SK-N-SH (cell line): ENCODE results near the gene PPP2R3C. TPM values are rescaled to one million over a fixed set of nuclear protein-coding genes. Genes with fewer than 3 reads are reported as not detected.

Source experiments
- CTCF ChIA-PET: fragments of 300-600, 350-600 bp; formaldehyde crosslinking; extraction: SDS; loops from one replicate; lab custom pipeline; 2021; lab: Yijun Ruan, JAX
- POLR2A ChIA-PET: fragments of 350-600 bp; sonication (Branson Sonifier 250); formaldehyde crosslinking; extraction: SDS; loops from one replicate; lab custom pipeline; 2020; ENCODE audit warnings: antibody characterized with exemption, inconsistent platforms; lab: Yijun Ruan, JAX
- DNase-seq: peaks from one replicate; pipeline ENCODE4 v3.0.0; 2012
- H2AFZ ChIP-seq: fragments of 200-600 bp; sonication (generic); 2 replicates; pipeline ENCODE4 v1.8.1; 2016; ENCODE audit warnings: antibody characterized with exemption, mild to moderate bottlenecking, low read depth
- H3F3A ChIP-seq: fragments of 200-600 bp; sonication (generic); replicated peaks from 2 replicates; pipeline ENCODE3; 2016; ENCODE audit warnings: antibody characterized with exemption, mild to moderate bottlenecking; ENCODE audit not compliant: insufficient read depth
- H3K27ac ChIP-seq, 2 experiments: fragments of 200-500 bp in 1 of 2; fragments of 200-600 bp in 1 of 2; sonication (Bioruptor generic) in 1 of 2; sonication (generic), shearing (Covaris generic) in 1 of 2; 2 replicates each; pipeline versions ENCODE4 v1.5.1 to v1.6.1; 2014 to 2016; ENCODE audit warnings: low read depth in 2 of 2, inconsistent platforms in 1 of 2, low read length in 1 of 2, mild to moderate bottlenecking in 1 of 2, mixed read lengths in 1 of 2
- H3K27me3 ChIP-seq: fragments of 200-600 bp; sonication (generic), shearing (Covaris generic); 2 replicates; pipeline ENCODE4 v1.6.1; 2016; ENCODE audit warnings: mixed run types; ENCODE audit not compliant: insufficient read depth
- H3K36me3 ChIP-seq, 2 experiments: fragments of 200-500 bp in 1 of 2; fragments of 200-600 bp in 1 of 2; sonication (Bioruptor generic) in 1 of 2; sonication (generic) in 1 of 2; replicated peaks in 1 of 2; 2 replicates each; pipeline versions ENCODE3 to v1.5.1; 2014 to 2016; ENCODE audit warnings: low read length in 1 of 2, mild to moderate bottlenecking in 1 of 2; ENCODE audit not compliant: insufficient read depth in 2 of 2, control insufficient read depth in 1 of 2
- H3K4me1 ChIP-seq, 2 experiments: fragments of 200-500 bp in 1 of 2; fragments of 200-600 bp in 1 of 2; sonication (Bioruptor generic) in 1 of 2; sonication (generic), shearing (Covaris generic) in 1 of 2; 2 replicates each; pipeline versions ENCODE4 v1.5.1 to v1.6.1; 2014 to 2016; ENCODE audit warnings: low read depth in 1 of 2, low read length in 1 of 2, mixed run types in 1 of 2; ENCODE audit not compliant: insufficient read depth in 2 of 2, control insufficient read depth in 1 of 2
- H3K4me2 ChIP-seq: fragments of 200-600 bp; sonication (generic), shearing (Covaris generic); 2 replicates; pipeline ENCODE4 v1.6.1; 2017; ENCODE audit warnings: mixed run types
- H3K4me3 ChIP-seq, 2 experiments: fragments of 200-500 bp in 1 of 2; fragments of 200-600 bp in 1 of 2; sonication (Bioruptor generic) in 1 of 2; sonication (generic), shearing (Covaris generic) in 1 of 2; 2 replicates each; pipeline versions ENCODE4 v1.5.1 to v1.8.1; 2014 to 2016; ENCODE audit warnings: low read depth in 2 of 2, inconsistent platforms in 1 of 2, low read length in 1 of 2, mild to moderate bottlenecking in 1 of 2, mixed read lengths in 1 of 2, moderate library complexity in 1 of 2
- H3K79me2 ChIP-seq: fragments of 200-600 bp; sonication (generic); 2 replicates; pipeline ENCODE4 v1.8.1; 2017; ENCODE audit warnings: mild to moderate bottlenecking; ENCODE audit not compliant: insufficient read depth
- H3K9ac ChIP-seq: fragments of 200-600 bp; sonication (generic); 2 replicates; pipeline ENCODE4 v1.6.1; 2017; ENCODE audit warnings: mixed run types
- H3K9me2 ChIP-seq: fragments of 200-600 bp; sonication (generic); 2 replicates; pipeline ENCODE4 v1.6.1; 2017; ENCODE audit warnings: mixed run types
- H3K9me3 ChIP-seq: fragments of 200-600 bp; sonication (generic); 2 replicates; pipeline ENCODE4 v1.6.1; 2017; ENCODE audit warnings: mixed run types, mild to moderate bottlenecking, moderate library complexity
- H4K20me1 ChIP-seq: fragments of 200-600 bp; sonication (generic); 2 replicates; pipeline ENCODE4 v1.6.1; 2017; ENCODE audit warnings: mild to moderate bottlenecking, mixed run types; ENCODE audit not compliant: insufficient read depth
- CHD2 ChIP-seq: fragments of 150-350 bp; IDR thresholded peaks from 2 replicates; pipeline ENCODE4 v1.6.1; 2018; ENCODE audit warnings: low read length; ENCODE audit not compliant: partially characterized antibody
- ELF1 ChIP-seq: IDR thresholded peaks from 2 replicates; pipeline ENCODE4 v1.4.0; 2012
- FOSL2 ChIP-seq: IDR thresholded peaks from 2 replicates; pipeline ENCODE4 v1.4.0; 2012; ENCODE audit warnings: low read depth, mild to moderate bottlenecking, moderate library complexity, borderline replicate concordance
- FOXJ3 ChIP-seq: sonication (generic); formaldehyde crosslinking; IDR thresholded peaks from 2 replicates; pipeline ENCODE4 v1.5.1; 2020; ENCODE audit warnings: mild to moderate bottlenecking, missing genetic modification reagents
- FOXM1 ChIP-seq: IDR thresholded peaks from 2 replicates; pipeline ENCODE4 v1.4.0; 2012; ENCODE audit warnings: low read depth, mild to moderate bottlenecking
- GABPA ChIP-seq: IDR thresholded peaks from 2 replicates; pipeline ENCODE4 v1.4.0; 2012; ENCODE audit warnings: low read depth, mild to moderate bottlenecking
- JUND ChIP-seq: IDR thresholded peaks from 2 replicates; pipeline ENCODE4 v1.4.0; 2012
- MEF2A ChIP-seq: IDR thresholded peaks from 2 replicates; pipeline ENCODE4 v1.4.0; 2012; ENCODE audit warnings: low read depth, borderline replicate concordance
- MXI1 ChIP-seq: IDR thresholded peaks from 2 replicates; pipeline ENCODE4 v1.6.1; 2012; ENCODE audit warnings: mild to moderate bottlenecking, low read depth, low read length, improper control_type of control experiment
- POLR2AphosphoS5 ChIP-seq: IDR thresholded peaks from 2 replicates; pipeline ENCODE4 v1.6.1; 2012; ENCODE audit warnings: low read depth, low read length
- RAD21 ChIP-seq: IDR thresholded peaks from 2 replicates; pipeline ENCODE4 v1.6.1; 2012; ENCODE audit warnings: mild to moderate bottlenecking, low read length
- RCOR1 ChIP-seq: fragments of 150-350 bp; IDR thresholded peaks from 2 replicates; pipeline ENCODE4 v1.6.1; 2017; ENCODE audit warnings: antibody characterized with exemption, low read length
- RXRA ChIP-seq: IDR thresholded peaks from 2 replicates; pipeline ENCODE4 v1.4.0; 2012; ENCODE audit warnings: low read depth, mild to moderate bottlenecking, borderline replicate concordance
- TCF12 ChIP-seq: IDR thresholded peaks from 2 replicates; pipeline ENCODE4 v1.4.0; 2012
- TEAD4 ChIP-seq: IDR thresholded peaks from 2 replicates; pipeline ENCODE4 v1.4.0; 2012; ENCODE audit warnings: mild to moderate bottlenecking, borderline replicate concordance; ENCODE audit not compliant: insufficient read depth
- WGBS: methylation state at CpG from one replicate; pipeline ENCODE4 v1.1.6; 2017; ENCODE audit warnings: low lambda C conversion rate; 5-methylcytosine and 5-hydroxymethylcytosine counted together
- polyA plus RNA-seq, 3 experiments: library from polyadenylated mRNA; depleted of rRNA; stranded (reverse); fragments of >200 nt; gene quantifications; 2 replicates each; pipeline ENCODE4 v1.2.3, GENCODE V29; 2012
- TF ChIP-seq, protein P1 (sequence below): fragments of 200-600 bp; sonication (generic); IDR thresholded peaks from 2 replicates; pipeline ENCODE4 v1.6.1; 2017; ENCODE audit warnings: antibody characterized with exemption, mild to moderate bottlenecking, moderate library complexity
- TF ChIP-seq, protein P2 (sequence below): fragments of 150-350 bp; IDR thresholded peaks from 2 replicates; pipeline ENCODE4 v1.6.1; 2016; ENCODE audit warnings: mild to moderate bottlenecking, low read depth, low read length
- TF ChIP-seq, protein P3 (sequence below): IDR thresholded peaks from 2 replicates; pipeline ENCODE4 v1.6.1; 2012; ENCODE audit warnings: mild to moderate bottlenecking, low read depth, low read length, moderate library complexity
- TF ChIP-seq, protein P4 (sequence below): fragments of 150-350 bp; IDR thresholded peaks from 2 replicates; pipeline ENCODE4 v1.6.1; 2017; ENCODE audit warnings: antibody characterized with exemption, low read length, low read depth, borderline replicate concordance

PPP2R3C gene
- polyA plus RNA-seq, 1 of the 3 experiments (the other 2 are of a cell fraction), result 6.2 TPM

DNA sequence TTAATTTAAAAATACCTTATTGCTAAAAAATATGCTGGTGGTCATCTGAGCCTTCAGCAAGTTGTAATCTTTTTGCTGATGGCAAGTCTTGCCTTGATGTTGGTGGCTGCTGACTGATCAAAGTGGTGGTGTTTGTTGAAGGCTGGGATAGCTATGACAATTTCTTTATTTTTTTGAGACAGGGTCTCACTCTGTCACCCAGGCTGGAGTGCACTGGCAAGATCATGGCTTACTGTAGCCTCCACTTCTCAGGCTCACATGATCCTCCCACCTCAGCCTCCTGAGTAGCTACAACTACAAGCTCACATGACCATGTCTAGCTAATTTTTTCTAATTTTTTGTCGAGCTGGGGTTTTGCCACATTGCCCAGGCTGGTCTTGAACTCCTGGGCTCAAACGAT lies 25.4 kb upstream of the PPP2R3C start:
- WGBS, result 56% methylated on average over 2 of the region's 2 CpGs
- H3K27ac ChIP-seq, result no peak overlapping the region
- POLR2A ChIA-PET, result no interaction called here
- no peak overlapping the region for H3K9ac ChIP-seq
- H3K9me3 ChIP-seq, result peaks cover 4% of the 10 kb centered on the region; the same call in 1 of the 2 replicates
- H3F3A ChIP-seq, result peaks cover 7% of the 10 kb centered on the region
- no peaks in the 10 kb centered on the region for H4K20me1 ChIP-seq
- H3K79me2 ChIP-seq, result peaks cover 18% of the 10 kb centered on the region; the same call in 1 of the 2 replicates
- no peak overlapping the region for H3K4me3 ChIP-seq
- H3K27me3 ChIP-seq, result no peaks in the 10 kb centered on the region
- H3K4me2 ChIP-seq, result no peak overlapping the region
- CTCF ChIA-PET, result interaction anchor here (0.9 to 10.4 kb wide), 3 partner anchors 230 to 275 kb away, joined by 3 to 102 read pairs (median 8); no protein-coding TSS in a partner anchor
- no peaks in the 10 kb centered on the region for H3K9me2 ChIP-seq
- H2AFZ ChIP-seq, result no peak overlapping the region
- TF ChIP-seq, protein P1, sequence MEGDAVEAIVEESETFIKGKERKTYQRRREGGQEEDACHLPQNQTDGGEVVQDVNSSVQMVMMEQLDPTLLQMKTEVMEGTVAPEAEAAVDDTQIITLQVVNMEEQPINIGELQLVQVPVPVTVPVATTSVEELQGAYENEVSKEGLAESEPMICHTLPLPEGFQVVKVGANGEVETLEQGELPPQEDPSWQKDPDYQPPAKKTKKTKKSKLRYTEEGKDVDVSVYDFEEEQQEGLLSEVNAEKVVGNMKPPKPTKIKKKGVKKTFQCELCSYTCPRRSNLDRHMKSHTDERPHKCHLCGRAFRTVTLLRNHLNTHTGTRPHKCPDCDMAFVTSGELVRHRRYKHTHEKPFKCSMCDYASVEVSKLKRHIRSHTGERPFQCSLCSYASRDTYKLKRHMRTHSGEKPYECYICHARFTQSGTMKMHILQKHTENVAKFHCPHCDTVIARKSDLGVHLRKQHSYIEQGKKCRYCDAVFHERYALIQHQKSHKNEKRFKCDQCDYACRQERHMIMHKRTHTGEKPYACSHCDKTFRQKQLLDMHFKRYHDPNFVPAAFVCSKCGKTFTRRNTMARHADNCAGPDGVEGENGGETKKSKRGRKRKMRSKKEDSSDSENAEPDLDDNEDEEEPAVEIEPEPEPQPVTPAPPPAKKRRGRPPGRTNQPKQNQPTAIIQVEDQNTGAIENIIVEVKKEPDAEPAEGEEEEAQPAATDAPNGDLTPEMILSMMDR, result no peak
- TF ChIP-seq RAD21 (no peak), MXI1 (no peak), JUND (no peak), CHD2 (no peak), FOSL2 (no peak), GABPA (no peak), MEF2A (no peak), FOXM1 (no peak), TCF12 (no peak), RCOR1 (no peak), TEAD4 (no peak), POLR2AphosphoS5 (no peak), FOXJ3 (CRISPR knock-in tag) (no peak), ELF1 (no peak), RXRA (no peak)
- TF ChIP-seq, protein P2, sequence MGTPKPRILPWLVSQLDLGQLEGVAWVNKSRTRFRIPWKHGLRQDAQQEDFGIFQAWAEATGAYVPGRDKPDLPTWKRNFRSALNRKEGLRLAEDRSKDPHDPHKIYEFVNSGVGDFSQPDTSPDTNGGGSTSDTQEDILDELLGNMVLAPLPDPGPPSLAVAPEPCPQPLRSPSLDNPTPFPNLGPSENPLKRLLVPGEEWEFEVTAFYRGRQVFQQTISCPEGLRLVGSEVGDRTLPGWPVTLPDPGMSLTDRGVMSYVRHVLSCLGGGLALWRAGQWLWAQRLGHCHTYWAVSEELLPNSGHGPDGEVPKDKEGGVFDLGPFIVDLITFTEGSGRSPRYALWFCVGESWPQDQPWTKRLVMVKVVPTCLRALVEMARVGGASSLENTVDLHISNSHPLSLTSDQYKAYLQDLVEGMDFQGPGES, result no peak
- TF ChIP-seq, protein P3, sequence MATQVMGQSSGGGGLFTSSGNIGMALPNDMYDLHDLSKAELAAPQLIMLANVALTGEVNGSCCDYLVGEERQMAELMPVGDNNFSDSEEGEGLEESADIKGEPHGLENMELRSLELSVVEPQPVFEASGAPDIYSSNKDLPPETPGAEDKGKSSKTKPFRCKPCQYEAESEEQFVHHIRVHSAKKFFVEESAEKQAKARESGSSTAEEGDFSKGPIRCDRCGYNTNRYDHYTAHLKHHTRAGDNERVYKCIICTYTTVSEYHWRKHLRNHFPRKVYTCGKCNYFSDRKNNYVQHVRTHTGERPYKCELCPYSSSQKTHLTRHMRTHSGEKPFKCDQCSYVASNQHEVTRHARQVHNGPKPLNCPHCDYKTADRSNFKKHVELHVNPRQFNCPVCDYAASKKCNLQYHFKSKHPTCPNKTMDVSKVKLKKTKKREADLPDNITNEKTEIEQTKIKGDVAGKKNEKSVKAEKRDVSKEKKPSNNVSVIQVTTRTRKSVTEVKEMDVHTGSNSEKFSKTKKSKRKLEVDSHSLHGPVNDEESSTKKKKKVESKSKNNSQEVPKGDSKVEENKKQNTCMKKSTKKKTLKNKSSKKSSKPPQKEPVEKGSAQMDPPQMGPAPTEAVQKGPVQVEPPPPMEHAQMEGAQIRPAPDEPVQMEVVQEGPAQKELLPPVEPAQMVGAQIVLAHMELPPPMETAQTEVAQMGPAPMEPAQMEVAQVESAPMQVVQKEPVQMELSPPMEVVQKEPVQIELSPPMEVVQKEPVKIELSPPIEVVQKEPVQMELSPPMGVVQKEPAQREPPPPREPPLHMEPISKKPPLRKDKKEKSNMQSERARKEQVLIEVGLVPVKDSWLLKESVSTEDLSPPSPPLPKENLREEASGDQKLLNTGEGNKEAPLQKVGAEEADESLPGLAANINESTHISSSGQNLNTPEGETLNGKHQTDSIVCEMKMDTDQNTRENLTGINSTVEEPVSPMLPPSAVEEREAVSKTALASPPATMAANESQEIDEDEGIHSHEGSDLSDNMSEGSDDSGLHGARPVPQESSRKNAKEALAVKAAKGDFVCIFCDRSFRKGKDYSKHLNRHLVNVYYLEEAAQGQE, result no peak
- TF ChIP-seq, protein P4, sequence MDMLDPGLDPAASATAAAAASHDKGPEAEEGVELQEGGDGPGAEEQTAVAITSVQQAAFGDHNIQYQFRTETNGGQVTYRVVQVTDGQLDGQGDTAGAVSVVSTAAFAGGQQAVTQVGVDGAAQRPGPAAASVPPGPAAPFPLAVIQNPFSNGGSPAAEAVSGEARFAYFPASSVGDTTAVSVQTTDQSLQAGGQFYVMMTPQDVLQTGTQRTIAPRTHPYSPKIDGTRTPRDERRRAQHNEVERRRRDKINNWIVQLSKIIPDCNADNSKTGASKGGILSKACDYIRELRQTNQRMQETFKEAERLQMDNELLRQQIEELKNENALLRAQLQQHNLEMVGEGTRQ, result no peak
- H3K36me3 ChIP-seq, result peaks cover 0 to 23% of the 10 kb centered on the region in 2 experiments
- H3K4me1 ChIP-seq, result no peaks in the 10 kb centered on the region
- DNase-seq, result no peak
